Inferior parietal cortex (tissue), 1 donor: ENCODE measurements around the gene CHCHD5.
"Not testable (repeated sequence)": the region's sequence is repeated elsewhere in the genome, so short reads cannot be mapped to it uniquely, and the experiment has no call there.

Source experiments
- DNase-seq: peaks from one replicate; pipeline ENCODE4 v3.0.0-alpha.2; 2016; ENCODE audit errors: extremely low spot score

CHCHD5 gene

DNA sequence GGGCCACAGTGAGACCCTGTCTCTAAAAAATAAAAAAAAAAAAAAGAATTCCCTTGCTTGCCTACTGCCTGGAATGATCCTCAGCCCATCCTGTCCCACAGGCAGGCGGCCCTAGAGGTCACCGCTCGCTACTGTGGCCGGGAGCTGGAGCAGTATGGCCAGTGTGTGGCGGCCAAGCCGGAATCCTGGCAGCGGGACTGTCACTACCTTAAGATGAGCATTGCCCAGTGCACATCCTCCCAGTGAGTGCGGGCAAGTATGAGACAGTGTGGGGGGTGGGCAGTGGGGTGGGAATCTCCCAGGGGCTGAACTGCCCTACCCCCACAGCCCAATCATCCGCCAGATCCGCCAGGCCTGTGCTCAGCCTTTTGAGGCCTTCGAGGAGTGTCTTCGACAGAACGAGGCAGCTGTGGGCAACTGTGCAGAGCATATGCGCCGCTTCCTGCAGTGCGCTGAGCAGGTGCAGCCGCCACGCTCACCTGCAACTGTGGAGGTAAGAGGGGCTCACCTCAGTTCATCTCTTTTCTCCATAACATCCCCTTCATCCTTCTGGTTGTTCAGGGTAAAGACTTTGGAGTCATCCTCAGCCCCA is 1.6 kb downstream of the CHCHD5 start:
- DNase-seq, result no peak

DNA sequence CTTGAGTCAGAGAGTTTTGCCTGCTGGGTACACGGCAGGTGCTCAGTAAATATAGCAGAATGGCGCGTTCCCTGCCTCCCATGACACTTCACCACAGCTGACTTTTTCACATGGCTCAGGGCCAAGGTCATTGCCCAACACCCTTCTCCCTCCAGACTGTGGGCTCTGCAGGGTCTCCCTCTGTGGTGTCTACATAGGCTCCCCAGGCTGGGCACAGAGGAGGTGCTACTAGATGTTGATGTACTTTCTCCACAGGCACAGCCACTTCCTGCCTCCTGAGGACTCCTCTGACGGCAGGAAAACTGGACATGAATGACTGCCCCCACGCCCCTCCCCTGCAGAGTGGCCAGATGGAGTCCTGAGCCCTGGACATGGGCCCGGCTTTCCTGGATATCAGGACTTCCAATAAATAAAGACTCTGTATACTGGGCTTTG is 4.2 kb downstream of the CHCHD5 start:
- no peak for DNase-seq

DNA sequence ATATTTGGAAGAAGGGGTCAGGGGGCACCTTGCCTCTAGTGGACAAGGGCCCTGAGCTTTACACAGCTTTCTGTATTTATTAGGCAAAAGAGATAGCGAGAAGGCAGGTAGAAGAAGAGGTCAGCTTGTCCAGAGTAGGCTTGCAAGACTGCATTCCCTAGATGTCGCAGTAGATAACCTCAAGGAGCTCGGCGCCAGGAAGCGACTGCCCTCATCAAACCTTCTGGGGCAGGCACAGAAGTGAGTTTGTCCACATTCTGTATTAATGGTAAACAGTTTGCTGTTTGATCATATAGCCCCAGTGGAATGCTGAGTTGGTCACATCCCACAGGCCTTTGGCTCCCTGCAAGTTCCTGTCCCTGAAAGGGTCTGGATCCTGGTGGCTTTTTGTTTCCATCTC is 7.0 kb downstream of the CHCHD5 start:
- DNase-seq, result no peak

DNA sequence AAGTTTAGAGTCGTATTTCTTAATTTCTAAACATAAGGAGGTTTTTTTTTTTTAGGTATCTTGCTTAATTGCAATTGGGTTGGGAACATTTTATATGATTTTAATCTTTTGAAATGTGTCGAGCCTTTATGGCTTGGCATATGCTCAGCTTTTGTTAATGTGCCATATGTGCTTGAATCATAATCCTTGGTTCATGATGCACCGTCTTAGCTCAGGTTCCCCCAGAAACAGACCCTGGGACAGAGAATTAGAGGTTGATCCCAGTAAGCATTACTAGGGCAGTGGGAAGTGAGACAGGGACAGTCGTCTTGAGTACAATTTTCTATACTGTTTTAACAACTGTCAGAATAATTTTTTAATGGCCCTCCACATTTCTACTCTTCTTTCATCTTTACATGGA is 9.3 kb downstream of the CHCHD5 start:
- DNase-seq, result no peak

DNA sequence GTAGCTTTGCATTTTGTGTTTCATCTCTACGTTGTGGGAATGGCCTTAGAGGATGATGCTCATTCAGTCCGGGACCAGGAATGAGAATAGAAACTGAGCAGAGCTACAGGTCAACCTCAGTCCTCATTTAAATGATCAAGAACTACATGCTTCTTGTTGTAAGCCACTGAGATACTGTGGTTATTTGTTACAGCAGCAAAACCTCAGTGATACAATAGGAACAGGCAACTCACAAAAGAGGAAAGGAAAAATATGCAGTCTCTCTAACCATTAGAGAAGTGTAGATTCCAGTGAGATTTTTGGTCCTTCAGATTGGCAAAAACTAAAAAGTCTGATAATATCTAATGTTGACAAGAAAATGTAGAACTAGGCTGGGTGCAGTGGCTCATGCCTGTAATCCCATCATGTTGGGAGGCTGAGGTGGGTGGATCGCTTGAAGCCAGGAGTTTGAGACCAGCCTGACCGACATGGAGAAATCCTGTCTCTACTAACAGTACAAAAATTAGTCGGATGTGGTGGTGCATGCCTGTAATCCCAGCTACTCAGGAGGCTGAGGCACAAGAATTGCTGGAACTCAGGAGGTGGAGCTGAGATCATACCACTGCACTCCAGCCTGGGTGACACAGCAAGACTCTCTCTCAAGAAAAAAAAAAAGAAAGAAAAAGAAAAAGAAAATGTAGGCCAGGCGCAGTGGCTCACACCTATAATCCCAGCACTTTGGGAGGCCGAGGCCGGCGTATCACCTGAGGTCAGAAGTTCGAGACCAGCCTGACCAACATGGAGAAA is 13.3 kb downstream of the CHCHD5 start:
- DNase-seq, result no peak

DNA sequence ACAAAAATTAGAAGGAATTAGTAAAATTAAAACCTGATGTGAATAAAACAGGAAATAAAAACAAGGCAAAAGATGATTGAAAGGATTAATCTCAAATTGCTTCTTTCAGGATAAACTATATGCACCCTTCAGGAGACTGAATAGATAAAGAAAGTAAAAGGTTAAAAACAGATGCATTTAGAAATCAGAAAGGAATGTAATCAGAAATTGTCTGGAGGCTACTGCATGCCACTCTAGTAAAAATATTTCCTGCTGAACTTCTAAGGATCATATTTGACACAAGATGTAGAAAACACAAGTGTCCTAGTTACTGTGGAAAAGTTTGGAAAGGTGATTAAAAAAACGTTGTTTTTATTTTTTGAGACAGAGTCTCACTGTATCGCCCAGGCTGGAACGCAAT is 16.2 kb downstream of the CHCHD5 start:
- DNase-seq, result no peak

DNA sequence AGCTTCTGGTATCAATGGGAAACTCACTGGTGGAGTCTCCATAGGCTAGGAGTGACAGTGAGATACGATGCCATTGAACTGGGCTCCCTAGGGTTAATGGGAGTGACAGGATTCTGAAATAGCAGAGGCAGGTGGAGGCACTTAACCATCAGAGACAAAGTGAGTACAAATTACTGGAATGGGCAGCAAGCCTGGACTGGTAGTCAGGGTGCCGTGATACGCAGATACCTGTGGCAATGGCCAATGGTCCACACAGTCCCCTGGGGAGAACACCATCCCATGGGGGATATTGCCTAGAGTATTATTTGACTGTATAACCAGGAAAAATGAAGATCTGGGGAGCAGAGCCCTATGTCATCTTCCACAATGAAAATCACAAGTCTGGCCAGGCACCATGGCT is 17.3 kb downstream of the CHCHD5 start:
- no peak for DNase-seq

DNA sequence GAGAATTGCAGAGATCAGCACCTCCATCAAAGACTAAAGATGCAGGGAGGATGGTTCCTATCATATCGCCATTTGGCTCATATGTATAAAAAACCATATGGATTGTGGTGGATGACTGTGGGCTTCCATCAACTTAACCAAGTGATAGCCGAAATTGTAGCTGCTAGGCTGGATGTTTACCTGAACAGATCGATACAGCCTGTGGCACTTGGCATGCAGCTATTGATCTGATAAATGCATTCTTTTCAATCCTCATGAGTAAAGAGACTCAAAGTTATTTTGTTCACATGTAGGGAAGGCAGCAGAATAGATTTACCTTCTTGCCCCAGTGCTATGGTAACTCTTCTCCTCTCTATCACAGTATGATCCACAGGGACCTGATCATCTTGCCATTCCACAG is 18.5 kb downstream of the CHCHD5 start:
- DNase-seq, result no peak

DNA sequence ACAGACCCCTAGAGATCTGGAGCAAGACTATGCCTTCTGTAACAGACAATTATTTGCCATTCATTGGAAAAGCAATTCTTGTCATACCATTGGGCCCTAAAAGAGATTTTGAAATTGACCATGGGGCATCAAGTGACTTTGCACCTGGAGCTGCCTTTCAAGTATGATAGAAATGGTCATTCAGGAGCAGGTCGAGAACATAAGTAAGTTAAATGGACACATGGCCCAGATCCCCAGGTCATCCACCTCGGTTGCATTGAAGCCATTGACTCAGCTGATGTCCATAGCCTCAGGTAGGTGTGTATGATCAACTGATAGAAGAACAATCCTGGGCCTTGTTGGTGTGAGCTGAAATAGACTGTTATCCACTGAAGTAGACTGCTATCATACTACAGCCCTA is 19.3 kb downstream of the CHCHD5 start:
- no peak for DNase-seq

DNA sequence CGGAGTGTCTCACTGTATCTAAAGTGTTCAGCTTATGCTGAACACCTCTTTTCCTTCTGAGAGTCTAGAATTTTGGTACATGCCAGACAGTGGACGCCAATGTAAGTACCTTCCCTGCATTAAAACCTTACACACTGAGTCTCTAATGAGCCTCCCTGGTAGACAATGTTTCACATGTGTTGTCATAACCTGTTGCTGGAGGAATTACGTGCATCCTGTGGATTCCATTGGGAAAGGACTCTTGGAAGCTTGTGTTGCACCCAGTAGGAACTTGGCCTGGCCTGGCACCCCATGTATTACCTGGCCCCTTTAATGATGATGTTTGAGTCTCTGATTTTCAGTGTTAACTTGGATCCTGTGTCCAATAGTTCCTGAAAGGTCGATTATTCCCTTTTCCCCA is 20.5 kb downstream of the CHCHD5 start:
- no peak for DNase-seq

DNA sequence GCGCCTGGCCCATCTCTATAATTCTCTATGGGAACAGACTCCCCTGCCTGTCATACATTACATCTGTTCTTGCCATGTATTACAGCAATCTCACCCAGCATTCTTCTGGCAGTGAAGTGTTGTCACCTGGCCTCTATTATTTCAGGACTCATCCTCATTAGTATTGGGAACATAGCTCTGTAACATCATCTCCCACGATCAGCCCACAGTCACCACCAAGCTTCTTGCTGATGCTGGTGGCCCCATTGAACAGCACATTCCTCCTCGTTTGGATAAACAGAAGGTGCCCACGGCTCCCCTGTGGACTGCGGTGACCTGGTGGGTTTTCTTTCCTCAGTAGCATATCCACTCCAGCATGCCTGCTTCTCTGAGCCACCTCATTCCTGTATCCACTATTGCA is 21.5 kb downstream of the CHCHD5 start:
- no peak for DNase-seq

DNA sequence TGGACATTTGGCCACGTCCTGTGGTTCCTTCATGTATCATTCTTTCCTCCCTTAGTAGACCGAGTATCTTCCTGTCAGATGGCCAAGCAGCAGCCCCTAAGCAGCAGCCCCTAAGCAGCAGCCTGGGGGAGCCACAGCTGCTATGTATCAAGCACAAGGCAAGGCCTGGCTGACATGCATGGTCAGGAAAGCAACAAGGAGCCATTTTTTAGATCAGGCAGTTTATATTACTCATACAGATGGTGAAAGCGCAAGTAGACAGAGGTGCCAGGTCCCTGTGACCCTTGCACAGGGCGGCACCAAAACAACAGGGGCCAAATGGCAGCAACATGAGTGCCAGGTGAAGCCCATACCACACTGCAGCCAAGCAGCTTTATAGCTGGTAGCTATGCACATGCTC is 22.1 kb downstream of the CHCHD5 start:
- no peak for DNase-seq

DNA sequence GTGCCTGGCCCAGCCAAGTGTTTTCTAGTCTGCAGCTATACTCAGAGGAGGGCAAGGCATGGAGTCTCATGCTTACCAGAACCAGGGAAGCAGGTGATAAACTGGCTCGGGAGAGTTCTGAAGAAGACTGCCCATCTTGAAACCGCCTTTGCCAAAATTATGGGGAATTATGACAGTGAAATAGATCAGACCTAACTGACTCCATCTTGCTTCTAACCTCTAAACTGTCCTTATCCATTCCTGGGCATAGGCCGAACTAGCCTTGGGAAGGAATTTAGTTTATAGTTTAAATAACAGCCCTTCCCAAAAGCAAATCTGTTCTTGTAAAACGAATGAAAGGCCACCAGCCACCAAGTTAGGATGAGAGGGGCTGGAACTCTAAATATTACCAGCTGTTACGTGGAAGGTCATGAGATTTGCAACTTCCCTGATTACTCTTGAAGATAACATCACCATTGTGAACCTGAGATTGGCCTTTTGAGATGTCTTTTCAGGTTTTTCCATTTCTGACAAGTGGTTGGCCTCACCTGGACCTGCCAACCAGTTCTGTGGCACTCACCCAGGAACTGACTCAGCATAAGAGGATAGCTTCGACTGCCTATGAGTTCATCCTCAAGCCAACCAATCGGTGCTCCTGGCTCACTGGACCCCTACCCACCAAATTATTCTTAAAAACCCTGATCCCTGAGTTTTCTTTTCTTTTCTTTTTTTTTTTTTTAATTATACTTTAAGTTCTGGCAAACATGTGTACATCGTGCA is 23.4 kb downstream of the CHCHD5 start:
- DNase-seq, result no peak

DNA sequence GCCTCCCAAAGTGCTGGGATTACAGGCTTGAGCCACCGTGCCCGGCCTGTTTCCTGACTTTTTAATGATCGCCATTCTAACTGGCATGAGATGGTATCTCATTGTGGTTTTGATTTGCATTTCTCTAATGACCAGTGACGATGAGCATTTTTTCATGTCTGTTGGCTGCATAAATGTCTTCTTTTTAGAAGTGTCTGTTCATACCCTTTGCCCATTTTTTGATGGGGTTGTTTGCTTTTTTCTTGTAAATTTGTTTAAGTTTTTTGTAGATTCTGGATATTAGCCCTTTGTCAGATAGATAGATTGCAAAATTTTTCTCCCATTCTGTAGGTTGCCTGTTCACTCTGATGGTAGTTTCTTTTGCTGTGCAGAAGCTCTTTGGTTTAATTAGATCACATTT is 24.9 kb downstream of the CHCHD5 start:
- not testable (repeated sequence) for DNase-seq

DNA sequence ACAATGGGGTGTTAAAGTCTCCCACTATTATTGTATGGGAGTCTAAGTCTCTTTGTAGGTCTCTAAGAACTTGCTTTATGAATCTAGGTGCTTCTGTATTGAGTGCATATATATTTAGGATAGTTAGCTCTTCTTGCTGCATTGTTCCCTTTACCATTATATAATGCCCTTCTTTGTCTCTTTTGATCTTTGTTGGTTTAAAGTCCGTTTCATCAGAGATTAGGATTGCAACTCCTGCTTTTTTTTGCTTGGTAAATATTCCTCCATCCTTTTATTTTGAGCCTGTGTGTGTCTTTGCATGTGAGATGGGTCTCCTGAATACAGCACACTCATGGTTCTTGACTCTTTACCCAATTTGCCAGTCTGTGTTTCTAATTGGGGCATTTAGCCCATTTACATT is 27.9 kb downstream of the CHCHD5 start:
- DNase-seq, result not testable (repeated sequence)

DNA sequence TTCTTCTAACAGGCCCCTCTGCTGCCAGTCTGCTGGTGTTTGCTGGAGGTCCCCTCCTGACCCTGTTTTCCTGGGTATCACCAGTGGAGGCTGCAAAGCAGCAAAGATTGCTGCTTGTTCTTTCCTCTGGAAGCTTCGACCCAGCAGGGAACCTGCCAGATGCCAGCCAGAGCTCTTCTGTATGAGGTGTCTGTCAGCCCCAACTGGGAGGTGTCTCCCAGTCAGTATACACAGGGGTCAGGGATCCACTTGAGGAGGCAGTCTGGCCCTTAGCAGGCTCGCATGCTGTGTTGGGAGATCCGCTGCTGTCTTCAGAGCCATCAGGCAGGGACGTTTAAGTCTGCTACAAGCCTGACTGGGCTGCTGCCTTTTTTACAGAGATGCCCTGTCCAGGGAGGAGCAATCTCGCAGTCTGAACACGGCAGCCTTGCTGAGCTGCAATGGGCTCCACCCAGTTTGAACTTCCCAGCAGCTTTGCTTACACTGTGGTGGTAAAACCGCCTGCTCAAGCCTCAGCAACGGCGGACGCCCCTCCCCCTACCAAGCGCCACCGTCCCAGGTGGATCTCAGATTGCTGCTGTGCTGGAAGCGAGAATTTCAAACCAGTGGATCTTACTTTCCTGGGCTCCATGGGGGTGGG is 29.9 kb downstream of the CHCHD5 start:
- DNase-seq, result no peak

DNA sequence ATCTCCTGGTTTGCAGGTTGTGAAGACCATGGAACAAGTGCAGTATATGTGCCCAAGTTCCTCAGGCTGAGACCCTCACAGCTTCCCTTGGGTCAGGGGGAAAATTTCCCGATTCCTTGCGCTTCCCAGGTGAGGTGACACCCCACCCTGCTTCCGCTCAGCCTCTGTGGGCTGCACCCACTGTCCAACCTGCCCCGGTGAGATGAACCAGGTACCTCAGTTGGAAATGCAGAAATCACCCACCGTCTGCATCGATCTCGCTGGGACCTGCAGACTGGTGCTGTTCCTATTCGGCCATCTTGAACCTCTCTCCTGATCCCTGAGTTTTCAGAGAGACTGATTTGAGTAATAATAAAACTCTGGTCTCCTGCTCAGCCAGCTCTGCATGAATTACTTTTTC is 30.6 kb downstream of the CHCHD5 start:
- DNase-seq, result no peak

DNA sequence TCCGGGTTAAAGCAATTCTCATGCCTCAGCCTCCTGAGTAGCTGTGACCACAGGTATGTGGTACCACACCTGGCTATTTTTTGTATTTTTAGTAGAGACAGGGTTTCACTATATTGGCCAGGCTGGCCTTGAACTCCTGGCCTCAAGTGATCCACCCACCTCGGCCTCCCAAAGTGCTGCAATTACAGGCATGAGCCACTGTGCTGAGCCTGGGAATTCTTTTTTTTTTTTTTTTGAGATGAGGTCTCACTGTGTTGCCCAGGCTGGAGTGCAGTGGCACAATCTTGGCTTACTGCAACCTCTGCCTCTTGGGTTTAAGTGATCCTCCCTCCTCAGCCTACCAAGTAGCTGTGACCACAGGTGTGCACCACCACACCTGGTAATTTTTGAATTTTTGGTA is 31.4 kb downstream of the CHCHD5 start:
- DNase-seq, result not testable (repeated sequence)

DNA sequence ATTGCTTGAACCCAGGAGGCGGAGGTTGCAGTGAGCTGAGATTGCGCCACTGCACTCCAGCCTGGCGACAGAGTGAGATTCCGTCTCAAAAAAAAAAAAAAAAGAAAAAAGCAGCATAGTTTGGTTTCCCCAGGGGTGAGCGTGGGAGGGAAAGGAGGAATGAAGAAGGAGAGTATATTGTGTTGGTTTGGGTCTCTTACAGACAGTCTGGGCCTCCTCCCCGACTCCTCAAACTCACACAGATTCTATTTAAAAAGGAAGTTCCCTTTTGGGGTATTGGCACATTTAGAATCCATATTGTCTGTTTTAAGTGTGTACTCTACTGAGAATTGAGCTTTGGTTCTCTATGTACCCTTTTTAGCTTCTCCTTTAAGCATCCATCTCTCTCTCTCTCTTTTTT is 34.0 kb downstream of the CHCHD5 start:
- no peak for DNase-seq

DNA sequence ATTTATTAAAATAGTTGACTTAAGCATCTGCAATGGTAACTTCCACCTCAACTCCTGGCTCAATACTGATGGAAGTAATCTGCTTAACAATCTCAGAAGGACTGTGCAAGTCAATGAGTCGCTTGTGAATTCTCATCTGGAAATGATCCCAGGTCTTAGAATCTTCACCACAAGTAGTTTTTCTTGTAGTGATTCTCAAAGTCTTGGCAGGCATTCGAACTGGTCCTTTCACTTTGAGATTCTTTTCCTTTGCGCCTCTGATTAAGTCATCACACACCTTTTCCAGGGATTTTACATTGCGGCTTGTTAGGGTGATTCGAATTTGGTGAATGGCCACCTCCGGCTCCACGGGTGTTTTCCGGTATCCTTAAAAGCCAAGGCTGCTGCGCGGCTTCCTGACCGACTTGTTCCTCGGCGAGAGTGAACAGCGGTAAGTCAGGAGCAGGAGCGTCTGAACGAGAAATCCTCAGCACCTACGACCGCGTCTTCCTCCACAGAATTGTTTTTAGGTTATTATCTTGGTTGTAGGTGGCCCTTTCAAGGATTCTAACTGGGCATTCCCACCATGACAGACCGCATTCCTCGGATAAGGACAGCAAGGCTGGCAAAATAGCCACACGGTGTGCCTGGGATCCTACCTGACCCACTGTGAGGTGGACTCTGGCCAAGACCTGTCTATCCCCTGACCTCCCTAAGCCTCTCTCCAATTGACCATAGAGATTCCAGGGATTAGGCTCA is 37.5 kb downstream of the CHCHD5 start:
- DNase-seq, result no peak

DNA sequence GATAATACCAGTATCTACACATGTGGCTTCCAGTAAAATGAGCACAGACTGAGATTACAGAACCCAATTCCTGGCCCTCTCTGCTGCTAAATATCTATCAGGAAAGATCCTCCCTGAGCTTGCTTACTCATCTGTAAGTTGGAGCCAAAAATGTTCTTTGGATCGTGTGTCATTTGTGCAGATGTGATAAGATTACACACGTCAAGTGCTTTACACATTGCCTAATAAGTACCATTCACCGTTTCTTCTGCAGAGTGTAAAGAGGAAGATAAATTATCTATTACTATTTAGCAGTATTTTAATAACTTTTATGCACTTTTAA is 38.1 kb downstream of the CHCHD5 start:
- no peak for DNase-seq
